ENCODE measurements around the gene CHST4. TPM values are rescaled to one million over a fixed set of nuclear protein-coding genes. Genes with fewer than 3 reads are reported as not detected.

CHST4 gene
- total and polyA plus RNA-seq, 3 donors from 2014 or later: 0.32 to 0.56 TPM; not detected in 1

GRCh38 chr16:71564335-71564967 lies 38.2 kb downstream of the CHST4 start:
- peak; percentile 16 for DNase-seq
- intact Hi-C loops (cut with DNase I; ENCODE audit: low total_unique reads): no loop called here
- Histone ChIP-seq H3K4me1 (no peaks in the 10 kb centered on the region), H3K27ac (peak overlapping the region; percentile 12 to 59), H3K27me3 (no peaks in the 10 kb centered on the region), H3K36me3 (ENCODE audit: low read depth, missing control alignments) (no peaks in the 10 kb centered on the region), H3K9me3 (no peaks in the 10 kb centered on the region), H3K4me3 (peak overlapping the region; percentile 65 to 67)
- 5 to 8% methylated on average over 19 of the region's 19 CpGs for WGBS, 2 donors
- TF ChIP-seq, protein P1, sequence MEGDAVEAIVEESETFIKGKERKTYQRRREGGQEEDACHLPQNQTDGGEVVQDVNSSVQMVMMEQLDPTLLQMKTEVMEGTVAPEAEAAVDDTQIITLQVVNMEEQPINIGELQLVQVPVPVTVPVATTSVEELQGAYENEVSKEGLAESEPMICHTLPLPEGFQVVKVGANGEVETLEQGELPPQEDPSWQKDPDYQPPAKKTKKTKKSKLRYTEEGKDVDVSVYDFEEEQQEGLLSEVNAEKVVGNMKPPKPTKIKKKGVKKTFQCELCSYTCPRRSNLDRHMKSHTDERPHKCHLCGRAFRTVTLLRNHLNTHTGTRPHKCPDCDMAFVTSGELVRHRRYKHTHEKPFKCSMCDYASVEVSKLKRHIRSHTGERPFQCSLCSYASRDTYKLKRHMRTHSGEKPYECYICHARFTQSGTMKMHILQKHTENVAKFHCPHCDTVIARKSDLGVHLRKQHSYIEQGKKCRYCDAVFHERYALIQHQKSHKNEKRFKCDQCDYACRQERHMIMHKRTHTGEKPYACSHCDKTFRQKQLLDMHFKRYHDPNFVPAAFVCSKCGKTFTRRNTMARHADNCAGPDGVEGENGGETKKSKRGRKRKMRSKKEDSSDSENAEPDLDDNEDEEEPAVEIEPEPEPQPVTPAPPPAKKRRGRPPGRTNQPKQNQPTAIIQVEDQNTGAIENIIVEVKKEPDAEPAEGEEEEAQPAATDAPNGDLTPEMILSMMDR (IDR thresholded peaks at IDR 0.05): no peak
- TF ChIP-seq POLR2A (IDR thresholded peaks at IDR 0.05): no peak

DNA sequence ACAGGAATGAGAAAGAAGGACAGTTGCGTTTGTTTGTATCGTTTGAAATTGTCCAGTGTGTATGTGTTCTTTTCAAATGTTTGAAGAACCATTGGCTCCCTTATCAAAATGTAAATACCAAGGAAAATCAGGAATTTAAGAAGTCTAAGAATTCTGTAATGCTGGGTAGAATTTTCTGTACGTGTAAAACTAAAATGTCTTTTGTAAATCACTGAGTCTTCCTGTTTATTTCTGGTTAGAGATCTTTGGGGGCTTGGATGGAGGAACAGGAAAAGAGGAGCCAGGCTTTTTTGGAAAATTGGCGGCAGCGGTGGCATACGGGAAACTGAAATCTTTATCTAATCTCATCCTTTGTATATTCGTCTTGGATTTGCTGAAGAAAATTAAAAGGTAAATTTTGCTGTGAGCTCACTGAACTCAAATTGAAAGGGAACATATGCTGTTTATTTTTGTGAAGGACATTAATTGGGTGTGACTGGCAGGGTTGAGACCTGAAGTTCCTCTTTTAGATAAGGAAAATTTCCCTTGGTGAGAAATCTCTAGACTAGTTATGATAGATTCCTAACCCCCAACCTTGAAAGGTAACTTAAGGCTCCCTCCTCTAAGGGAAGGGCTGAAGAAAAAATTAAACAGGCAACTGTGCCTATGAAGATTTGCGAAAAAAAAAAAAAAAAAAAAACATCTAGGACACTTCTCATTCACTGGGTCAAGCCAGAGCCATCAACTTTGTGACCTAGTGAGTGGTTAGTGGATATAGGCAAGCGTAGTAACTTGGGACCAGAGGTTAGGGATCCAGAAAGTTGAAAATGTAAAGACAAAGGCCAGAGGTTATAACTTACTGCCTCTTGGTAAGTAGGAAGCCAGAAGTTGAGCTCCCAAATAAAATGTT lies 39.8 kb downstream of the CHST4 start:
- Histone ChIP-seq H3K36me3 (ENCODE audit: low read depth, missing control alignments) (no peaks in the 10 kb centered on the region), H3K9me3 (no peaks in the 10 kb centered on the region), H3K4me1 (no peaks in the 10 kb centered on the region), H3K27me3 (no peaks in the 10 kb centered on the region), H3K27ac (peak overlapping the region in 1 of 2 donors; percentile 59), H3K4me3 (no peak overlapping the region)
- WGBS, 2 donors: 43 to 48% methylated on average over 8 to 9 of the region's 9 CpGs
- no peak for TF ChIP-seq POLR2A (IDR thresholded peaks at IDR 0.05)
- TF ChIP-seq, protein P1 (IDR thresholded peaks at IDR 0.05): no peak
- intact Hi-C loops (cut with DNase I; ENCODE audit: low total_unique reads): no loop called here
- DNase-seq: no peak

DNA sequence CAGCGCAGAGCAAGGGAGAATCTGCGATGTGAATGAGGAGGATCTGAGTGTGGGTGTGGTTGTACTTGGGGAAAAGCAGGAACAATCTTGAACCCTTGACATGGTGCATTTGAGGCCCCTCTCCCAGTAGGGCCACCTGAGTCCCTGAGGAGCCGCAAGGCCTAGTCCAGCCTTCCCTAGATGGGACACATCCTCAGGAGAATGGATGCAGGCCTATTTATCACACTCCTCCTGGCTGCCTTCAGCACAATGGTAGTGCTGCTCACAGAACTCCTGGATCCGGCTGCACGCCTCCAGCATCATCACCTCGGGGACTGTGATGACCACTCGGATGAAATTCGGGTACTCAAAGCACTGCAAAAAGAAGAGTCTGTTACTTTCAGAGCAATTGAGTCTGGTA lies 41.7 kb downstream of the CHST4 start:
- no peak for DNase-seq
- no peak for TF ChIP-seq POLR2A (IDR thresholded peaks at IDR 0.05)
- TF ChIP-seq, protein P1 (IDR thresholded peaks at IDR 0.05): no peak
- no peak overlapping the region for H3K27ac ChIP-seq
- no peaks in the 10 kb centered on the region for H3K4me1 ChIP-seq
- no peaks in the 10 kb centered on the region for H3K27me3 ChIP-seq
- intact Hi-C loops (cut with DNase I; ENCODE audit: low total_unique reads): no loop called here
- WGBS, 2 donors: 92 to 94% methylated on average over 8 of the region's 8 CpGs
- no peak overlapping the region for H3K4me3 ChIP-seq
- no peaks in the 10 kb centered on the region for H3K36me3 ChIP-seq (ENCODE audit: low read depth, missing control alignments)
- no peaks in the 10 kb centered on the region for H3K9me3 ChIP-seq

DNA sequence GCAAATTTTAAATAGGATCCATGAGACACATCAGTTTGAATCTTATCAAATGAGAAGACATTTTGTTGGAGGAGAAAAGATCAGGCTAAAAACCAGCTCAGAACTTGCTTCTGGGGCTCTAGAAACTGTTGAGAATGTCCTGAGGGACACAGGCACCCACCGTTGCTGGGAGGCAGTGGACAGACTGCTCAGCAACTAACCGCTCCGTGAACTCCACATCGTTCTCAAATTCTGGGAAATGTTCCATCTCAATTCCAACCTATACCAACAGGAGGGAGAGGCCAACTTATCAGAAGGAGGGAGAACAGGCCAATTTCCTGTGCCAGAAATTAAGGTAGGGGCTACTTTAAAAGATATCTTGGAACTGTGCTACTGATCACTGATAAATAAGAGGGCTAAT lies 42.3 kb downstream of the CHST4 start:
- no peak overlapping the region for H3K4me3 ChIP-seq
- 53 to 55% methylated on average over 4 of the region's 4 CpGs for WGBS, 2 donors
- no peaks in the 10 kb centered on the region for H3K36me3 ChIP-seq (ENCODE audit: low read depth, missing control alignments)
- H3K4me1 ChIP-seq: no peaks in the 10 kb centered on the region
- intact Hi-C loops (cut with DNase I; ENCODE audit: low total_unique reads): no loop called here
- no peak for DNase-seq
- H3K9me3 ChIP-seq: no peaks in the 10 kb centered on the region
- no peak overlapping the region for H3K27ac ChIP-seq
- TF ChIP-seq, protein P1 (IDR thresholded peaks at IDR 0.05): no peak
- TF ChIP-seq POLR2A (IDR thresholded peaks at IDR 0.05): no peak
- no peaks in the 10 kb centered on the region for H3K27me3 ChIP-seq
